DMS53 treated with DMSO at 0.1 percent for 48 hours (cell line): Measurements from ENCODE around the gene GPC1.

Experiments
- DNase-seq: peaks from one replicate; lab custom pipeline; 2025; ENCODE audit not compliant: unreplicated experiment; lab: John Stamatoyannopoulos, UW

GPC1 gene

GRCh38 chr2:240454106-240454901 lies 18.8 kb downstream of the GPC1 start:
- DNase-seq: no peak

GRCh38 chr2:240455272-240455646 lies 19.8 kb downstream of the GPC1 start:
- no peak for DNase-seq

- no peak for DNase-seq
Measured at GRCh38 chr2:240455647-240456446, 20.4 kb downstream of the GPC1 start.

- DNase-seq: no peak
Measured at GRCh38 chr2:240456447-240457222, 21.2 kb downstream of the GPC1 start.

GRCh38 chr2:240457223-240458043 lies 22.0 kb downstream of the GPC1 start:
- DNase-seq: no peak

- DNase-seq: no peak
Measured at GRCh38 chr2:240458044-240458899, 22.8 kb downstream of the GPC1 start.

GRCh38 chr2:240458900-240459391 lies 23.5 kb downstream of the GPC1 start:
- DNase-seq: no peak

GRCh38 chr2:240459401-240460252 lies 24.2 kb downstream of the GPC1 start:
- DNase-seq: no peak

- DNase-seq: no peak
Measured at GRCh38 chr2:240460253-240460711, 24.8 kb downstream of the GPC1 start.

- DNase-seq: no peak
Measured at GRCh38 chr2:240460781-240461431, 25.4 kb downstream of the GPC1 start.

- DNase-seq: no peak
Measured at GRCh38 chr2:240461471-240462072, 26.1 kb downstream of the GPC1 start.

GRCh38 chr2:240462073-240462706 lies 26.7 kb downstream of the GPC1 start:
- peak; percentile 14 for DNase-seq

GRCh38 chr2:240462707-240463273 lies 27.3 kb downstream of the GPC1 start:
- DNase-seq: no peak

- DNase-seq: no peak
Measured at GRCh38 chr2:240463274-240463865, 27.9 kb downstream of the GPC1 start.

- no peak for DNase-seq
Measured at GRCh38 chr2:240463866-240464481, 28.5 kb downstream of the GPC1 start.
